ENCODE results near the gene C11orf68.

Gene C11orf68

GRCh38 chr11:65934014-65934413 is 15.2 kb upstream of the C11orf68 start:
- TF ChIP-seq CTCF (IDR thresholded peaks at IDR 0.05; ENCODE audit: poor library complexity, severe bottlenecking) = no peak
- H3K27ac ChIP-seq (ENCODE audit: poor library complexity, severe bottlenecking) = no peak overlapping the region
- no peak for DNase-seq (ENCODE audit: low spot score)
- no peak overlapping the region for H3K4me3 ChIP-seq (ENCODE audit: severe bottlenecking)
- no peaks in the 10 kb centered on the region for H3K9me3 ChIP-seq (ENCODE audit: severe bottlenecking)
- H3K36me3 ChIP-seq (ENCODE audit: low read depth) = no peaks in the 10 kb centered on the region
- no peaks in the 10 kb centered on the region for H3K27me3 ChIP-seq (ENCODE audit: insufficient read depth, poor library complexity, severe bottlenecking)
- no peak for ATAC-seq (ENCODE audit: low read depth)
- H3K4me1 ChIP-seq (ENCODE audit: insufficient read depth, poor library complexity, severe bottlenecking) = no peaks in the 10 kb centered on the region

- TF ChIP-seq CTCF (IDR thresholded peaks at IDR 0.05; ENCODE audit: poor library complexity, severe bottlenecking) = peak; percentile 26
- DNase-seq (ENCODE audit: low spot score) (no peak), ATAC-seq (ENCODE audit: low read depth) (no peak)
- H3K27ac ChIP-seq (ENCODE audit: poor library complexity, severe bottlenecking) = no peak overlapping the region
- H3K9me3 ChIP-seq (ENCODE audit: severe bottlenecking) = no peaks in the 10 kb centered on the region
- no peaks in the 10 kb centered on the region for H3K4me1 ChIP-seq (ENCODE audit: insufficient read depth, poor library complexity, severe bottlenecking)
- H3K27me3 ChIP-seq (ENCODE audit: insufficient read depth, poor library complexity, severe bottlenecking) = no peaks in the 10 kb centered on the region
- no peaks in the 10 kb centered on the region for H3K36me3 ChIP-seq (ENCODE audit: low read depth)
- no peak overlapping the region for H3K4me3 ChIP-seq (ENCODE audit: severe bottlenecking)
Measured at GRCh38 chr11:65932558-65932919, 13.7 kb upstream of the C11orf68 start.

GRCh38 chr11:65931773-65932557 is 13.1 kb upstream of the C11orf68 start:
- H3K4me3 ChIP-seq (ENCODE audit: severe bottlenecking) = no peak overlapping the region
- H3K36me3 ChIP-seq (ENCODE audit: low read depth) = no peaks in the 10 kb centered on the region
- peak; percentile 26; the same call in 1 of the 3 replicates for ATAC-seq (ENCODE audit: low read depth)
- no peaks in the 10 kb centered on the region for H3K9me3 ChIP-seq (ENCODE audit: severe bottlenecking)
- DNase-seq (ENCODE audit: low spot score) = no peak
- H3K4me1 ChIP-seq (ENCODE audit: insufficient read depth, poor library complexity, severe bottlenecking) = no peaks in the 10 kb centered on the region
- no peak for TF ChIP-seq CTCF (IDR thresholded peaks at IDR 0.05; ENCODE audit: poor library complexity, severe bottlenecking)
- H3K27me3 ChIP-seq (ENCODE audit: insufficient read depth, poor library complexity, severe bottlenecking) = no peaks in the 10 kb centered on the region
- no peak overlapping the region for H3K27ac ChIP-seq (ENCODE audit: poor library complexity, severe bottlenecking)

DNA sequence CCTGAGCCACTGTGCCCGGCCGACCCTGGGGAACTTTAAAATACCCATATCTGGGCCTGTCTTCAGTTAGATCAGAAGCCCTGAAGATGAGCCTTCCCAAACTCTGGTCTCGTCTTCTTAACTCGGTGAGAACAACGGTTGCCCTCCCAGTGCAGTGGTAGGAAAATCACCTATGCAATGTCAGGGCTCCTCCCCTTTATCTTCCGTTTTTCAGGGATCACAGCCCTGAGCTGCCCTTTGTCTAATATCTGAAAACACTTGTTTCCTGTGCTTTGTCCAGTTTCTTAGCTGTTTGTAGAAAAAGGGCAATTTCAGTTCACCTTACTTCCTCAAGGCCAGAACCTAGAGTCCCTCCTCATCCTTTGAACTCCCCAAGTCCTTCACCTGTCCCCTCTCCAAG is 9.8 kb upstream of the C11orf68 start:
- Histone ChIP-seq H3K4me3 (ENCODE audit: severe bottlenecking) (no peak overlapping the region), H3K27me3 (ENCODE audit: insufficient read depth, poor library complexity, severe bottlenecking) (no peaks in the 10 kb centered on the region), H3K36me3 (ENCODE audit: low read depth) (0 out of 2 replicates have a peak, but pooled peaks cover under 1% of the 10 kb centered on the region), H3K4me1 (ENCODE audit: insufficient read depth, poor library complexity, severe bottlenecking) (no peaks in the 10 kb centered on the region), H3K27ac (ENCODE audit: poor library complexity, severe bottlenecking) (no peak overlapping the region), H3K9me3 (ENCODE audit: severe bottlenecking) (no peaks in the 10 kb centered on the region)
- TF ChIP-seq CTCF (IDR thresholded peaks at IDR 0.05; ENCODE audit: poor library complexity, severe bottlenecking) = no peak
- no peak for ATAC-seq (ENCODE audit: low read depth)
- no peak for DNase-seq (ENCODE audit: low spot score)

DNA sequence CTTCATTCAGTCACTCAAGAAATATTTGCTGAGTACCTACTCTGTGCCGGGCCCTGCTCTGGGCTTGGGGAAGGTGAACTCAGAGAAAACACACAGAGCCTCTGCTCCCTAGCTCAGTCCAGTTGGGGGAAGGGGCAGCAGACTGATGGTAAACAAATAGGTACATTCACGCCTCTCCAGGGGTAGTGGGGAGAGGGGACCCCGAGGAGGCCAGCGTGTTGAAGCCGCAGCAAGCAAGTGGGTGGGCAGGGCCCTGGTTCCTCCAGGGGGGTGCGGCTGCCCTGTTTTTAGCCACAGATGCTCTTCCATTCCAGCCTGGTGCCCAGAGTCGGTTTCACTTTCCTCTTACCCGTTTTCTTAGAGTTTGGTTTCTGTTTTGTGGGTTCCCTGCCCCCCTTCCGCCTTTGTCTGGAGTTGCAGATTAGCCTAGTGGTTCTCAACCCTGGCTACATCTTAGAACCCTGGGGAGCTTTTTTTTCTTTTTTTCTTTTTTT is 9.1 kb upstream of the C11orf68 start:
- Histone ChIP-seq H3K4me1 (ENCODE audit: insufficient read depth, poor library complexity, severe bottlenecking) (no peaks in the 10 kb centered on the region), H3K27me3 (ENCODE audit: insufficient read depth, poor library complexity, severe bottlenecking) (no peaks in the 10 kb centered on the region), H3K27ac (ENCODE audit: poor library complexity, severe bottlenecking) (no peak overlapping the region), H3K4me3 (ENCODE audit: severe bottlenecking) (no peak overlapping the region), H3K9me3 (ENCODE audit: severe bottlenecking) (no peaks in the 10 kb centered on the region), H3K36me3 (ENCODE audit: low read depth) (peaks cover 7% of the 10 kb centered on the region)
- no peak for TF ChIP-seq CTCF (IDR thresholded peaks at IDR 0.05; ENCODE audit: poor library complexity, severe bottlenecking)
- no peak for DNase-seq (ENCODE audit: low spot score)
- ATAC-seq (ENCODE audit: low read depth) = no peak
